Iris pigment epithelial cell (primary cell): Measurements from ENCODE around the gene PPP4R1.

ENCODE experiments used
- DNase-seq: peaks from one replicate; pipeline ENCODE4 v3.0.0-alpha.2; 2011; ENCODE audit warnings: low read depth

Gene PPP4R1

DNA sequence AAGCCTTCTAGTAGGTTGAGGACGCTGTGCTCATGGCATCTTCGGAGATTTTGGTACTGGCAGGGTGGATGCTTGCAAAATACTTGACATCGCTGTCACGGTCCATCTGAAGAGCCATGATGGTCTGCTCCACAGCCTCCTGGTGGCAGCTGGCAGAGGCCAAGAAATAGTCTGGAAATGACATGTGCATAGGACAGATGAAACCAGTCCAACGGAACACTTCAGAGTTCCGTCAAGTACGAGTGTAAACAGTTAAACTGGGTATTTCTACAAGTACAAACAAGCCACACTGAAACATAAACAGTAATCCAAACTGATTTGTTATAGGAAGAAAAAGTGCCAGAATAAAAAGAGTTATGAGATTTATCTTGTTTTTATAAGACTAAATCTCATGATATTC, 66.6 kb downstream of the PPP4R1 start:
- no peak for DNase-seq

DNA sequence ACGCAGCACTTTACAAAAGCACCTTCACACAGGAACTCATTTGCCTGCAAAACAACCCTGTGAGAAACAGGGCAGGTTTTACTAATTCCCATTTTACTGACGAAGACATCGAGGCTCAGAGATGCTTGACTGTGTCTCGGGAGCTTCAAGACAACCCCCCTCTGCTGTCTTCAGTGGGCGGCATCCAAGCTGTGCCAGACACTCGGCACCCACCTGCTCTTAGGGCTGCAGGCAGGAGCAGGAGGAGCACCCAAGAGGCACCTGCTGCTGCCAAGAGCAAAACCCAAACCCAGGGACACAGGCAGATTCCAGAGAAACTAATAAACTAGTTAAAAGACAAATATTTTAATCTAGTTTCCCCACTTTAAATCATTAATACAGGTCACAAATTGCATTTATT, 67.9 kb downstream of the PPP4R1 start:
- no peak for DNase-seq

DNA sequence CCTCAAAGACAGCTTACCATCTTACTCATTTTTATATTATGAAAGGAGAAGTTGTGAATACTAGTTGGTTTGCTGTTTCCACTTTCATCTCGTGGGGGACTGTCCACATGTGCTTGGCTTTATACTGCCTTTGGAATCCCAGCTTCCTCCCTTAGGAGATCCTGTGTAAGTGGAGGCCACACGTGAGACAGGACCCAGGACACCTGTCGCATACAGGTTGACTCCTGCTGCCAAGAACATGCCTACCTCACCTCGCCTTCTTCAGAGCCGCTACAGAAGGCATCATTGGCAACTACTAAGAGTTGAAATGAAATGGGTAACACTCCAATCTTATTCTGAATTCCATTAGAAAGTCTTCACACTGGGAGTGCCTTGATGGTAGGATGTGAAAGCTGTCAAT, 69.3 kb downstream of the PPP4R1 start:
- no peak for DNase-seq

DNA sequence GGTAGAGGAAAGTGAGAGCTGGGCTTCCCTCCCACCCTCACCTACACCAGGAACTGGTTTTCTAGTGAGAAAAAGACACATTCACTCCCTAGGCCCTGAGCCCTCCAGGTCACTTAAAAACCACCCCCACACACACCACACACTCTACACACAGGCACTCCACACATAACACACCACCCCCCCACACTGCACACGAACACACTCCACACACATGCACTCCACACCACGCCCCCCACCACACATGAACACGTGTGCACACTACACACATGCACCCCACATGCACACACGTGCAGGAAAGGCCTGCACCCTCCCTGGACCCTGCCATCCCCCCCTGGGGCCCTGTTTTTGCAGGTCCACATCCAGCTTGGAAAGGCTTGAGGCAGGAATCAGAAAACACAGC, 71.4 kb downstream of the PPP4R1 start:
- DNase-seq, result no peak

DNA sequence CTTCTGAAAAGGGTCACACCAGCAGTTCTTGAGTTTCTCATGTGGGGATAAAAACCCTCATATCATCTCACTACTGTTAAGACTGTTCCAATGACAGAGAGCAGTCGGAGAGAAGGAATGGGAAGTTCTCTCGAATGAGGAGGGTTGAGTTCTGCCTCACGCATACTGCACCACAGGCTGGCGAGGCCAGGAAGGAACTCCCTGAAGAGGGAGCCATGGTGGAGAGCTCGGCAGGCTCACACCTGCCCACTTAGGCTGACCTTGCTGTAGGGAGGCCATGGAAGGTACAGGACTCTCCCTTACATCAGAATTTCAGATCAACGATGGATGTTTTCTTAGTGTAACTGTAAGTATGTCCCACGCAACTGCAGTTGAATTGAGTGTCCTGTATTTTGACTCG, 74.4 kb downstream of the PPP4R1 start:
- no peak for DNase-seq

DNA sequence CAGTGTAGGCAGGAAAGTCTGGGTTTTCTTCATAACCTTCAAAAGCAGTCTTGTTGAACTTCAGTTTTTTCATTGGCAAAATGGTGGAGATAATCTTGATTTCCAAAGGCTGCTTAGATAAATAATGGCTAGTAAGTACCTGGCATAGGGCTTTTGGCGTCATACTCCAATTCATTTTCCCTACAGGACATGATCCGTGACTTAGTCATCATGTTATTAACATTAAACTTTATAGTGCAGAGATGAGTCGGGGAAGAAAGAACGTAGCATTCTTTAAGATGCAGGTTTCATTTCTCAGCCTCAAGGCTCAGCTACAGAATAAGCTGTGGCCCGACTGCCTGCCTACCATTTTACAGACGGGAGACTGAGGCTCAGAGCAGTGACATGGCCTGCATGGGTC, 75.1 kb downstream of the PPP4R1 start:
- DNase-seq, result peak; percentile 88

DNA sequence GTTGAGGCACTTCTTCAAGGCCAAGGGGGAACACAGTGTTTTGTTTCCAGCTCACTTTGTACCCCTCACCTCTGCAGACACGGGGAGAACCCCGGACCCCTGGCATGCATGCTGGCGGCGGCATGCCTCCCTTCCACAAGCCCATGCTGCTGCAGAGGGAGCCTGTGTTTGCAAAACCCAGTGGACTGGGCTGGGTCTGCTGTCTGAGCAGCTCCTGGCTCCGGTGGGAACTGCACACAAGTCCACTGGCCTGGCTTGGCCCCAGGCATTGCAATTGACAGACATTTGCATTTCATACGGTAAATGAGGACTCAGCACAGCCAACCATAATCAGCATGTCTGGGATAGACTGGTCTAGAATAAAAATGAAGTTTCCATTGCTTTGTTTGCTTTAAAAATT, 76.7 kb downstream of the PPP4R1 start:
- no peak for DNase-seq

GRCh38 chr18:9536354-9537152, 77.8 kb downstream of the PPP4R1 start:
- peak; percentile 75 for DNase-seq

- peak; percentile 98 for DNase-seq
Observed at GRCh38 chr18:9535430-9535991, 78.8 kb downstream of the PPP4R1 start.

- DNase-seq, result no peak
Observed at GRCh38 chr18:9534844-9535243, 79.5 kb downstream of the PPP4R1 start.

DNA sequence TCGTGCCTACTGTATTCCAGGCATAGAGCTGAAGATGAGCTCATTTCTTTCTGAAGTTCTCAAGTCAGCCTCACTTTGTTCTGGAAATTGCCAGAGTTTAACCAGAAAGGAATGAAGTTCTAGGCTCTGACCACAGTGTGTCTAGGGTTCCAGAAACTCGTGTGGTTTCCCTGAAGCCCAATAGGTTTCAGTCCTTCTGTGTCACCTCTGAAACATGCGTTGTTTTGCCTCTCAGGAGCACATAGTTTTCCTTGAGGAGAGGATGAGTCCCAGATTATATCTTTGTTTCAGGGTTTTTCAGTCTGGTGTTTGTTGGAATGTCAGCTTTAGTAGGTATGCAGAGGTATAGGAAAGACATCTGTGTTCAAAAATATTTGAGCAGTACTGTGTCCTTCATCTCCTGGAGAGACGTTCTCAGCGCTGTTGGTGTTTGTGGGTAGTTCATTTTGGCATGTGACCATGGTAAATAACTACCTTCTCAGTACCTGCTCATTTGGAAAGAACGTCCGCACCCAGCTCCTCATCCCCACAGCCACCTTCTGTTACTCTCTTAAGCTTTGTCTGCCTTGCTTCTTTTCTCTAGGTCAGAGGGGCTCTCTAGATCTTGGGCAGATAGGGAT, 82.5 kb downstream of the PPP4R1 start:
- peak; percentile 48 for DNase-seq

- DNase-seq, result peak; percentile 47
Observed at GRCh38 chr18:9530226-9531009, 83.9 kb downstream of the PPP4R1 start.

DNA sequence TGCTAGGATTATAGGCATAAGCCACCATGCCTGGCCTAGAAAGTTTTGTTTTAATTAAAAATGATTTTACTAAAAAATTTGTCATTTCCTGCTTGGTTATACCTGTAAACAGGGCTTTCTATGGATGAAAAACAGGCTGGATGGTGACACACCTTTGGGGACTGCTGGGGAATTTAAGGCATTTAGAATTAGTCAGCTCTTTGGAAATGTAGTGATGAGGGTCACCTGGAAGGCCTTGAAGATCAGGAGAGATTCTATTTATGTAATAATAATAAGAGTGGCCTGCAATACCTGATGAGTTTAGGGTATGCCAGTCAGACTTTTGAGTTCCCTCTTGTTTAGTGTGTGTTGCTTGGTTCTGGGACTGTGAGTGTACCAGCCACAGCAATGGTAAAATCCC, 87.9 kb downstream of the PPP4R1 start:
- no peak for DNase-seq

- DNase-seq, result no peak
Observed at GRCh38 chr18:9522952-9523351, 91.4 kb downstream of the PPP4R1 start.

DNA sequence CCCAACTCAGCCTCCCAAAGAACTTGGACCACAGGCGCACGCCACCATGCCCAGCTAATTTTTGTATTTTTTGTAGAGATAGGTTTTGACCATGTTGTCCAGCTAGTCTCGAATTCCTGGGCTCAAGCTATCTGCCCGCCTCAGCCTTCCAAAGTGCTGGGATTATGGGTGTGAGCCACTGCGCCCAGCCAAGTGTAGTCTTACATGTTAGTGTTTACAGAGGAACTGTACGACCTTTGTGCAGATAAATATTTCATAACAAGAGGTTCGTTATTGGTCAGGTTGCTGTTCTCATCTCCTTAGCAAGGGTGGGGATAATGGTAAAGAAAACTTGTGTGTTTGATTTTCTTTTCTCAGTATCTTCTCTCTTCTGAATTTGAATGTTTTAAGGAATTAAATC, 92.6 kb downstream of the PPP4R1 start:
- no peak for DNase-seq

- DNase-seq, result no peak
Observed at GRCh38 chr18:9520666-9521065, 93.7 kb downstream of the PPP4R1 start.

- DNase-seq, result no peak
Observed at GRCh38 chr18:9519399-9519798, 95.0 kb downstream of the PPP4R1 start.

DNA sequence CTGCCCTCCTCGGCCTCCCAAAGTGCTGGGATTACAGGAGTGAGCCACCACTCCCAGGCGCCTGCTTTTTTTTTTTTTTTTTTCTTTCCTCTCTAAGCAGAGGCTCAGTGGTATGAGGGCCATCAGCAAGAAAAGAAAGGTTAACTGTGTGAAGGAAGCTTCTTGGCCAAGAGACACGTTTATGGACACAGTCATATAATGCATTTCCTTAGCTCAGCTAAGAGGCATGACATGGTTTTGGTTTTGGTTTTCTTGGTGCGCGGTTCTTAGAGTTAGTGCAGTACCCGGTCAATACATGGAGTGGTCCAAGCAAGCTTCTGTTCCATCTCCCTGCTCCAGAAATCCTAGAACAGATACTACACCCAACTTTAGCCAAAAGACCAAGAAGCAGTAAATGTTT, 96.5 kb downstream of the PPP4R1 start:
- no peak for DNase-seq

DNA sequence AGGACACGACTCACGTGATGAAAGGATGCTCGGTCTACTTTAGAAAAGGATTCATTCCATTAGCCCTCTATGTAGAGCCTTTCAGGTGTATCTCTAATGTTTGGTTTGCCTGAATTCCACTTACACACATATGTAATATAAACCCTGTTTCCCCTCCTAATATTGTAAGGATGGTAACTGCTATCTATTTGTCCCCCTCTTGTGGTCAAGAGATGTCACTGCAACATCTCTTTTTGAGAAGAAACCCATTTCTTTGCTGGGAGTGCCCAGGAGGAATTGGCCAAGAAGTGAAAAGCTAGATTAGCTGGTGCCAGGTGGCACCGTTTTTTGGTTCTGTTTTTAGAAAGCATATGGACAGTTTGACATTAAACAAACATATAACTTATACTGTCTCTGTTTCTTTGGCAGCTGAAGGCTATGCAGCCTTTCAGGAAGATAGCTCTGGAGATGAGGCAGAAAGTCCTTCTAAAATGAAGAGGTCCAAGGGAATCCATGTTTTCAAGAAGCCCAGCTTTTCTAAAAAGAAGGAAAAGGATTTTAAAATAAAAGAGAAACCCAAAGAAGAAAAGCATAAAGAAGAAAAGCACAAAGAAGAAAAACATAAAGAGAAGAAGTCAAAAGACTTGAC, 97.8 kb downstream of the PPP4R1 start:
- DNase-seq, result peak; percentile 55

DNA sequence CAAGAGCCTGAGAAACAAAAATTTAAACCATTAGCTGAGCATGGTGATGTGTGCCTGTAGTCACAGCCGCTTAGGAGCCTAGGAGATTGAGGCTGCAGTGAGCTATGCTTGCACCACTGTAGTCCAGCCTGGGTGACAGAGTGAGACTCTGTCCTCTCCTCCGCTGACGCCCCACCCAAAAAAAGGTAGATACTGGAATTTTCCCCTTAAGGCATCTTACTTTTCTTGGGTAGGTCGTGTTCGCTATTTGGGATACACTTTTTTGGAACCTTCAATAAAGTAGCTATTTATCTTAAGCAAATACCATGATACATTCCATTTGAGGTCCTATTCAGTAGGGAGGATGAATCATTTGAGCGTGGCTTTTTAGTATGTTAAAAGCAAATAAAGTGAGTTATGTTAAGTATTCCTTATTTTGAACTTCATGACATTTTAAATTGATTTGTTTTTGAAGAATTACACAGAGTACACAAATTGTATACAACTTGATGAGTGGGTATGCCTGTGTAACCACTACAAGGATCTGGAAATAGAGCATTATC, 100.3 kb downstream of the PPP4R1 start:
- DNase-seq, result peak; percentile 78

- no peak for DNase-seq
Observed at GRCh38 chr18:9508446-9509025, 105.8 kb downstream of the PPP4R1 start.
